CD4-positive, alpha-beta T cell treated with Interleukin-2 at 100 ng/mL for 4 hours (primary cell): ENCODE results near the gene SLC12A9.

ENCODE experiments used
- DNase-seq: peaks from one replicate; pipeline ENCODE4 v3.0.0-alpha.2; 2020; ENCODE audit warnings: low spot score

The SLC12A9 gene

GRCh38 chr7:100864263-100864845, 11.8 kb downstream of the SLC12A9 start:
- DNase-seq, result no peak

- DNase-seq, result no peak
These were observed 12.9 kb downstream of the SLC12A9 start for GRCh38 chr7:100865372-100865911.

GRCh38 chr7:100865938-100866728, 13.6 kb downstream of the SLC12A9 start:
- DNase-seq, result no peak

- no peak for DNase-seq
These were observed 14.2 kb downstream of the SLC12A9 start for GRCh38 chr7:100866729-100867039.

- DNase-seq, result peak; percentile 45
These were observed 14.7 kb downstream of the SLC12A9 start, which contains the start of gene TRIP6 for GRCh38 chr7:100867040-100867775. Gene TRIP6, plus strand, starts transcription at chr7:100867387. Its CDS starts 111 bp downstream, at chr7:100867498.

- DNase-seq, result no peak
These were observed 15.4 kb downstream of the SLC12A9 start for GRCh38 chr7:100867776-100868485.

- DNase-seq, result no peak
These were observed 21.2 kb downstream of the SLC12A9 start for GRCh38 chr7:100873599-100874299.

- DNase-seq, result no peak
These were observed 21.7 kb downstream of the SLC12A9 start for GRCh38 chr7:100874300-100874576.

- DNase-seq, result peak; percentile 99
These were observed 22.3 kb downstream of the SLC12A9 start, which contains the start of gene SRRT for GRCh38 chr7:100874577-100875355. Gene SRRT, plus strand, starts transcription at chr7:100875103. Its CDS starts 488 bp downstream, at chr7:100875591.

GRCh38 chr7:100875356-100875751, 22.8 kb downstream of the SLC12A9 start:
- DNase-seq, result no peak

- DNase-seq, result no peak
These were observed 25.5 kb downstream of the SLC12A9 start for GRCh38 chr7:100878013-100878412.

- no peak for DNase-seq
These were observed 26.2 kb downstream of the SLC12A9 start for GRCh38 chr7:100878685-100879084.

GRCh38 chr7:100879685-100880261, 27.3 kb downstream of the SLC12A9 start:
- no peak for DNase-seq

- no peak for DNase-seq
These were observed 28.1 kb downstream of the SLC12A9 start for GRCh38 chr7:100880645-100881044.

- DNase-seq, result no peak
These were observed 28.6 kb downstream of the SLC12A9 start for GRCh38 chr7:100881136-100881535.

- DNase-seq, result no peak
These were observed 29.7 kb downstream of the SLC12A9 start for GRCh38 chr7:100882201-100882600.

GRCh38 chr7:100882785-100883526, 30.4 kb downstream of the SLC12A9 start:
- no peak for DNase-seq

GRCh38 chr7:100884736-100885439, 32.4 kb downstream of the SLC12A9 start:
- peak; percentile 53 for DNase-seq
